ENCODE results near the gene CLOCK. TPM values are rescaled to one million over a fixed set of nuclear protein-coding genes. Genes with fewer than 3 reads are reported as not detected.

CLOCK gene
- total and polyA plus RNA-seq, 9 of the 15 experiments (the other 6 are each of a cell fraction or from before 2014, with no cell fraction given) = 3.7 to 14.4 (median 9.4) TPM

DNA sequence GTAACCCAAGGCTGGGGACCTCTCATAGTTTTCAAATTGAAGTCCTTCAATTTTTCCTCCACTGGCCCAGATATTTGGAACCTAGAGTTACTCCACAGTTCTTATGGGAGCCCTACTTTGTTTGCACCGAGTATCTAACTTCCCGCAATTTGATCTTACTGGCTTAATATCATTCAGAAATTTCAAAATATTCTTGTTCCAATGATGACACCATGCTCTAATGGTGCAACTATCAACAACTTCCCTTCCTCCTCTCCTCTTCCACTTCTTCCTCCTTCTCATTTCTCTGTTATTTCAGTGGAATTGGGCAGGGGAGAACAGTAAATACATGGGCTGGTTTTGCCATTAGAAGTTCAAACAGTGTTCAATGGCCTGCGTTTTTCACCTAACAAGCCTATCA is 25.1 kb upstream of the CLOCK start (continued):
- TF ChIP-seq, protein P1, sequence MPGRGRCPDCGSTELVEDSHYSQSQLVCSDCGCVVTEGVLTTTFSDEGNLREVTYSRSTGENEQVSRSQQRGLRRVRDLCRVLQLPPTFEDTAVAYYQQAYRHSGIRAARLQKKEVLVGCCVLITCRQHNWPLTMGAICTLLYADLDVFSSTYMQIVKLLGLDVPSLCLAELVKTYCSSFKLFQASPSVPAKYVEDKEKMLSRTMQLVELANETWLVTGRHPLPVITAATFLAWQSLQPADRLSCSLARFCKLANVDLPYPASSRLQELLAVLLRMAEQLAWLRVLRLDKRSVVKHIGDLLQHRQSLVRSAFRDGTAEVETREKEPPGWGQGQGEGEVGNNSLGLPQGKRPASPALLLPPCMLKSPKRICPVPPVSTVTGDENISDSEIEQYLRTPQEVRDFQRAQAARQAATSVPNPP (IDR thresholded peaks at IDR 0.05; ENCODE audit: borderline replicate concordance, insufficient read depth, insufficient read length) = no peak
- TF ChIP-seq KAT8 (IDR thresholded peaks at IDR 0.05; ENCODE audit: low read depth) (no peak), DNMT1 (IDR thresholded peaks at IDR 0.05) (no peak), HEY1 (CRISPR knock-in tag; IDR thresholded peaks at IDR 0.05; ENCODE audit: borderline replicate concordance) (no peak), XRCC4 (IDR thresholded peaks at IDR 0.05; ENCODE audit: extremely low read depth, insufficient read depth, insufficient read length) (no peak)

DNA sequence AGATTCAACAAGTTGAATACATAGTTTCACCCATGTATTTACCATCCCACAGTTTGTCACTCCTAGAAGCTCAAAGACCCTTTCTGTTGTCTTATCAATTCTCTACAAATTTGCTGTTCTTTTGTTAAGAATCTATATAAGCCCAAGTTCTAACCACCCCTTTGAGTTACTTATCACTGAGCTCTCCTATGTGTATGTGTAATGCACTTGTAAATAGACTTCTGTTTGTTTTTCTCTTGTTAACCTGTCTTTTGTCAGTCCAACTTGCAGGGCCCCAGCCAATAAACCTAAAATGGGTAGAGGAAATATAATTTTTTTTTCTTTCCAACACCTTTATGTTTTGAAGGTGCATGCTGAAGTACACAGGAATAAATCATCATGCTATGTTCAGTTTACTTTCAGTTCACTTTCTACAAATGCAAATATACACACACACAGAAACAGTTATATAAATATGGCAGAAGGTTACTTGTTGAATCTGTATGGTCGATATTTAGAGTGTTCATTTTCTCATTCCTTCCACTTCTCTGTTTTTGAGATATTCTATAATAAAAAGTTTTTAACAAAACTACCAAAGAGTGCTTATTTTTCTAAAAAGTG is 22.3 kb upstream of the CLOCK start:
- no peak overlapping the region for H3K4me2 ChIP-seq (ENCODE audit: insufficient read depth, low read length)
- in situ Hi-C loops (cut with MboI) (no loop called here), intact Hi-C loops (cut with micrococcal nuclease) (no loop called here)
- no peaks in the 10 kb centered on the region for H4K20me1 ChIP-seq (replicated peaks; ENCODE audit: control insufficient read depth, insufficient read depth, low read length)
- peaks cover 6% of the 10 kb centered on the region; the same call in 2 of the 3 replicates for H3K36me3 ChIP-seq (ENCODE audit: control insufficient read depth, insufficient read depth, low read length)
- no peak overlapping the region for H3K9ac ChIP-seq (ENCODE audit: insufficient read depth in 1 of 2, low read depth in 2 of 2, low read length in 2 of 2)
- 0 out of 2 replicates have a peak, but pooled peaks cover 1% of the 10 kb centered on the region for H3K9me3 ChIP-seq (replicated peaks; ENCODE audit: control insufficient read depth, insufficient read depth, low read depth, low read length)
- H3K79me2 ChIP-seq (ENCODE audit: control insufficient read depth, insufficient read depth, low read length) = no peaks in the 10 kb centered on the region
- no peaks in the 10 kb centered on the region for H3K27me3 ChIP-seq (ENCODE audit: control insufficient read depth in 2 of 2, insufficient read depth in 2 of 2, low read length in 2 of 2)
- POLR2A ChIA-PET = interaction anchor here (0.6 kb wide), 1 partner anchor 23 kb away, joined by 3 read pairs; no protein-coding TSS in a partner anchor
- BruUV-seq (replicated peaks) = no TSS peak
- TF ChIP-seq PRMT5 (CRISPR knock-in tag; IDR thresholded peaks at IDR 0.05) = no peak
- TF ChIP-seq ARNT (IDR thresholded peaks at IDR 0.05) = no peak
- TF ChIP-seq SPI1 (IDR thresholded peaks at IDR 0.05; ENCODE audit: borderline replicate concordance, low read depth, low read length) = no peak
- TF ChIP-seq, protein P2, sequence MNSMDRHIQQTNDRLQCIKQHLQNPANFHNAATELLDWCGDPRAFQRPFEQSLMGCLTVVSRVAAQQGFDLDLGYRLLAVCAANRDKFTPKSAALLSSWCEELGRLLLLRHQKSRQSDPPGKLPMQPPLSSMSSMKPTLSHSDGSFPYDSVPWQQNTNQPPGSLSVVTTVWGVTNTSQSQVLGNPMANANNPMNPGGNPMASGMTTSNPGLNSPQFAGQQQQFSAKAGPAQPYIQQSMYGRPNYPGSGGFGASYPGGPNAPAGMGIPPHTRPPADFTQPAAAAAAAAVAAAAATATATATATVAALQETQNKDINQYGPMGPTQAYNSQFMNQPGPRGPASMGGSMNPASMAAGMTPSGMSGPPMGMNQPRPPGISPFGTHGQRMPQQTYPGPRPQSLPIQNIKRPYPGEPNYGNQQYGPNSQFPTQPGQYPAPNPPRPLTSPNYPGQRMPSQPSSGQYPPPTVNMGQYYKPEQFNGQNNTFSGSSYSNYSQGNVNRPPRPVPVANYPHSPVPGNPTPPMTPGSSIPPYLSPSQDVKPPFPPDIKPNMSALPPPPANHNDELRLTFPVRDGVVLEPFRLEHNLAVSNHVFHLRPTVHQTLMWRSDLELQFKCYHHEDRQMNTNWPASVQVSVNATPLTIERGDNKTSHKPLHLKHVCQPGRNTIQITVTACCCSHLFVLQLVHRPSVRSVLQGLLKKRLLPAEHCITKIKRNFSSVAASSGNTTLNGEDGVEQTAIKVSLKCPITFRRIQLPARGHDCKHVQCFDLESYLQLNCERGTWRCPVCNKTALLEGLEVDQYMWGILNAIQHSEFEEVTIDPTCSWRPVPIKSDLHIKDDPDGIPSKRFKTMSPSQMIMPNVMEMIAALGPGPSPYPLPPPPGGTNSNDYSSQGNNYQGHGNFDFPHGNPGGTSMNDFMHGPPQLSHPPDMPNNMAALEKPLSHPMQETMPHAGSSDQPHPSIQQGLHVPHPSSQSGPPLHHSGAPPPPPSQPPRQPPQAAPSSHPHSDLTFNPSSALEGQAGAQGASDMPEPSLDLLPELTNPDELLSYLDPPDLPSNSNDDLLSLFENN (IDR thresholded peaks at IDR 0.05; ENCODE audit: low read depth in 2 of 2, low read length in 2 of 2) = no peak
- peaks cover 0 to 4% of the 10 kb centered on the region in 2 experiments; a peak in 1 of 5 replicates for H3K4me1 ChIP-seq (replicated peaks in 1 of 2; ENCODE audit: control insufficient read depth in 2 of 2, insufficient read depth in 2 of 2, low read length in 2 of 2)
- H3K9me1 ChIP-seq (ENCODE audit: control insufficient read depth, insufficient read depth, low read length) = no peaks in the 10 kb centered on the region
- H3K27ac ChIP-seq (ENCODE audit: extremely low read depth, low read depth, low read length) = no peak overlapping the region
- CTCF ChIA-PET (ENCODE audit: low intra/inter-chr PET ratio) = no interaction called here
- WGBS (ENCODE audit: insufficient coverage, low coverage, missing lambda C conversion rate) = 72% methylated on average over 1 of the region's 1 CpG
- FAIRE-seq = no peak
- DNase-seq (ENCODE audit: extremely low read depth in 1 of 4, low spot score in 3 of 4) = no peak
- no peak for ATAC-seq
- no peak overlapping the region for H2AFZ ChIP-seq (ENCODE audit: low read depth, low read length)
- H3K4me3 ChIP-seq = no peak overlapping the region

All from K562 (cell line).